Natural killer cell (primary cell): Measurements from ENCODE around the gene TMC5. TPM values are rescaled to one million over a fixed set of nuclear protein-coding genes. Genes with fewer than 3 reads are reported as not detected.
A peak's percentile ranks its signal among the peaks of the same experiment; 100 is the strongest.

Source experiments
- ATAC-seq, 3 donors: fragments of 150-1000 bp in 2 of 3; fragments of 200-7000 bp in 1 of 3; cut with Tn5 transposase; 1 replicate in 1 of 3; 2 replicates in 2 of 3; pipeline ENCODE4 v1.10.0; 2021; ENCODE audit warnings: mild to moderate bottlenecking in 2 of 3, moderate library complexity in 2 of 3
- DNase-seq, 2 donors: peaks; one replicate each; pipeline versions ENCODE4 v3.0.0 to v3.0.0-alpha.2; 2013 to 2021; ENCODE audit warnings: mixed read lengths in 1 of 2
- H3K27ac ChIP-seq: one replicate; pipeline ENCODE4 v1.5.1; 2013; ENCODE audit warnings: mild to moderate bottlenecking, low read length
- H3K27me3 ChIP-seq: one replicate; pipeline ENCODE4 v1.6.1; 2013; ENCODE audit warnings: low read length; ENCODE audit not compliant: control insufficient read depth, insufficient read depth
- H3K36me3 ChIP-seq: one replicate; pipeline ENCODE4 v1.6.1; 2013; ENCODE audit warnings: low read length; ENCODE audit not compliant: control insufficient read depth, insufficient read depth
- H3K4me1 ChIP-seq: one replicate; pipeline ENCODE4 v1.6.1; 2013; ENCODE audit warnings: low read length; ENCODE audit not compliant: control insufficient read depth, insufficient read depth
- H3K4me3 ChIP-seq: one replicate; pipeline ENCODE4 v1.5.1; 2013; ENCODE audit warnings: low read length
- H3K9me3 ChIP-seq: one replicate; pipeline ENCODE4 v1.6.1; 2013; ENCODE audit warnings: low read length; ENCODE audit not compliant: control insufficient read depth, insufficient read depth
- H3K27ac Mint-ChIP-seq, 2 donors: one replicate each; pipeline ENCODE4 v1.8.0; 2022; ENCODE audit warnings: mild to moderate bottlenecking in 2 of 2, mixed read lengths in 2 of 2, moderate library complexity in 1 of 2
- H3K27me3 Mint-ChIP-seq, 2 donors: one replicate each; pipeline ENCODE4 v1.8.0; 2022; ENCODE audit warnings: low read depth in 2 of 2, mixed read lengths in 2 of 2
- H3K36me3 Mint-ChIP-seq: one replicate; pipeline ENCODE4 v1.8.0; 2022; ENCODE audit warnings: mixed read lengths
- H3K4me1 Mint-ChIP-seq, 2 donors: one replicate each; pipeline ENCODE4 v1.8.0; 2022; ENCODE audit warnings: mixed read lengths in 2 of 2
- H3K4me3 Mint-ChIP-seq: one replicate; pipeline ENCODE4 v1.8.0; 2022; ENCODE audit warnings: mild to moderate bottlenecking, moderate library complexity, mixed read lengths
- H3K9me3 Mint-ChIP-seq, 2 donors: one replicate each; pipeline ENCODE4 v1.8.0; 2022; ENCODE audit warnings: mixed read lengths in 2 of 2
- WGBS: methylation state at CpG from one replicate; pipeline ENCODE4 v1.1.7; 2013; ENCODE audit warnings: missing lambda C conversion rate; ENCODE audit not compliant: insufficient coverage; 5-methylcytosine and 5-hydroxymethylcytosine counted together
- intact Hi-C: fragments of 100-400 bp; cut with micrococcal nuclease; formaldehyde crosslinking; loops from one replicate; pipeline ENCODE4 v1.14.2; 2022
- total RNA-seq, 4 donors: library from RNA; stranded (reverse); fragments of 120-200 nt in 1 of 4; gene quantifications; one replicate each; pipeline versions ENCODE4 v1.2.3 to v1.2.4, GENCODE V29; 2013 to 2022
- TF ChIP-seq, protein P1 (sequence below): fragments of 200-600 bp; IDR thresholded peaks from one replicate; pipeline ENCODE4 v1.8.0; 2022; ENCODE audit warnings: antibody characterized with exemption

The TMC5 gene
- total RNA-seq, 3 donors from 2014 or later (not counting 1 experiment from before 2014, with no cell fraction given) = not detected

DNA sequence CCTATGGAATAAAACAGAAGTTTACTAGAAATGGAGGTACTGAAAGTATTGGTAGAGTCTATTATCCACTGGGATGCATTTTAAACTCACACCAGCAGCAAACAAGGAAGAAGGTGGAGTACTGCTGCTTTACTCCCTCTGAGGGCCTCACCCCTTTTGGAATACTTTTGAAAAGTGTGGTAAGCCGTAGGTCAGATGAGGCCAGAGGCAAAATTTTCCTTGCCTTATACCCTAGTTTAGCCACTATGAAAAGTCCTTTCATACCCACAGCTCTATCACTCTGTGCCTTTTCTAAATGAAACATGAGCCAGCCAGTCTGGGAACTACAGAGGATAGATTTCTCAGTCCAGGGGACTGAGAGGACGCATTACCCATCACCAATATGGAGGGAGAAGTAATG, 90.2 kb downstream of the TMC5 start:
- intact Hi-C loops = no loop called here
- WGBS = 94% methylated on average over 2 of the region's 2 CpGs
- Mint-ChIP-seq H3K27ac (no peak overlapping the region), H3K4me3 (no peak overlapping the region), H3K9me3 (no peaks in the 10 kb centered on the region), H3K27me3 (no peaks in the 10 kb centered on the region), H3K36me3 (peaks cover 22% of the 10 kb centered on the region), H3K4me1 (peaks cover 5 to 6% of the 10 kb centered on the region in 2 donors)
- TF ChIP-seq, protein P1, sequence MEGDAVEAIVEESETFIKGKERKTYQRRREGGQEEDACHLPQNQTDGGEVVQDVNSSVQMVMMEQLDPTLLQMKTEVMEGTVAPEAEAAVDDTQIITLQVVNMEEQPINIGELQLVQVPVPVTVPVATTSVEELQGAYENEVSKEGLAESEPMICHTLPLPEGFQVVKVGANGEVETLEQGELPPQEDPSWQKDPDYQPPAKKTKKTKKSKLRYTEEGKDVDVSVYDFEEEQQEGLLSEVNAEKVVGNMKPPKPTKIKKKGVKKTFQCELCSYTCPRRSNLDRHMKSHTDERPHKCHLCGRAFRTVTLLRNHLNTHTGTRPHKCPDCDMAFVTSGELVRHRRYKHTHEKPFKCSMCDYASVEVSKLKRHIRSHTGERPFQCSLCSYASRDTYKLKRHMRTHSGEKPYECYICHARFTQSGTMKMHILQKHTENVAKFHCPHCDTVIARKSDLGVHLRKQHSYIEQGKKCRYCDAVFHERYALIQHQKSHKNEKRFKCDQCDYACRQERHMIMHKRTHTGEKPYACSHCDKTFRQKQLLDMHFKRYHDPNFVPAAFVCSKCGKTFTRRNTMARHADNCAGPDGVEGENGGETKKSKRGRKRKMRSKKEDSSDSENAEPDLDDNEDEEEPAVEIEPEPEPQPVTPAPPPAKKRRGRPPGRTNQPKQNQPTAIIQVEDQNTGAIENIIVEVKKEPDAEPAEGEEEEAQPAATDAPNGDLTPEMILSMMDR = no peak
- Histone ChIP-seq H3K4me1 (no peaks in the 10 kb centered on the region), H3K27ac (no peak overlapping the region), H3K9me3 (no peaks in the 10 kb centered on the region), H3K36me3 (peaks cover 42% of the 10 kb centered on the region), H3K4me3 (no peak overlapping the region), H3K27me3 (no peaks in the 10 kb centered on the region)
- ATAC-seq (no peak), DNase-seq (no peak)

DNA sequence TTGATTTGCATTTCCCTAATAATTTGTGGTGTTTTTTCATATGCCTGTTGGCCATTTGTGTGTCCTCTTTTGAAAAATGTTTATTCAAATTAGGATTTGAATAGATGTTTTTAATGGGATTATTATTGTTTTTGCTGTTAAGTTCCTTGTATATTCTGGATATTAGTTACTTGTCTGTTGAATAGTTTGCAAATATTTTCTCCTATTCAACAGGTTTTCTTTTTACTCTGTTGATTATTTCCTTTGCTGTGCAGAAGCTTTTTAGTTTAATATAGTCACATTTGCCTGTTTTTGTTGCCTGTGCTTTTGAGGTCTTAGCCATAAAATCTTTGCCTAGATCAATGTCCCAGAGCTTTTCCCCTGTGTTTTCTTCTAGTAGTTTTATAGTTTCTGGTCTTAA, 94.6 kb downstream of the TMC5 start:
- ATAC-seq = no peak
- TF ChIP-seq, protein P1 = no peak
- intact Hi-C loops = no loop called here

DNA sequence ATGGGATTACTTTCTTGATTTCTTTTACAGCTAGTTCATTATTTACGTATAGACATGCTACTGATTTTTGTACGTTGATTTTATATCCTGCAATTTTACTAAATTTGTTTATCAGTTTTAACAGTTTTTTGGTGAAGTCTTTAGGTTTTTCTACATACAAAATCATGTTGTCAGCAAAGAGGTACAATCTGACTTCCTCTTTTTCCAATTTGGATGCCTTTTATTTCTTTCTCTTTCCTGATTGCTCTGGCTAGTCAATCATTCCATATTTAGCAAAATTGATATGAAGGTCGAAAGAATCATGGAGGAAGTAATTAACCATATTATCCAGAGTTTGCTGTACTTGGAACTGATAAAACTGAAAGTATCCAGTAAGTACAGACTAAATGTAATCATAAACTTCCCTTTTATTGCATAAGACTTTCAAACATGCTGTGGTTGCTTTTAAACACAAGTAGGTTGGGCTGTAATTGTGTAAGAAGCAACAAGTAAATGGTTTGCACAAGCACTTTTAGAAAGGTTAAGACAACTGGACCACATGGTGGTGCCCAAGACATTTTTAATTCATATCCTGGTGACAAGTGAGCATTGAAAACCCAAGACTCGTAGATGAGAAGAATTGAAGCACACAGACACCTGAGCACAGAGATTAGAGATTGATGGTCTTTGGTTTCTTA, 95.8 kb downstream of the TMC5 start:
- Histone ChIP-seq H3K4me3 (no peak overlapping the region), H3K27ac (no peak overlapping the region), H3K27me3 (no peaks in the 10 kb centered on the region), H3K36me3 (peaks cover 37% of the 10 kb centered on the region), H3K9me3 (no peaks in the 10 kb centered on the region), H3K4me1 (no peaks in the 10 kb centered on the region)
- no peak for DNase-seq
- no peaks in the 10 kb centered on the region for H3K27me3 Mint-ChIP-seq
- H3K9me3 Mint-ChIP-seq = no peaks in the 10 kb centered on the region
- WGBS = 86% methylated on average over 1 of the region's 4 CpGs
- H3K4me1 Mint-ChIP-seq = peaks cover 35 to 38% of the 10 kb centered on the region in 2 donors
- no peak overlapping the region for H3K4me3 Mint-ChIP-seq
- intact Hi-C loops = no loop called here
- TF ChIP-seq, protein P1 = no peak
- no peak overlapping the region for H3K27ac Mint-ChIP-seq
- ATAC-seq = peak in 1 of 3 donors; percentile 48
- H3K36me3 Mint-ChIP-seq = peaks cover 19% of the 10 kb centered on the region

More for the DNA sequence above, 94.6 kb downstream of the TMC5 start:
- H3K27ac Mint-ChIP-seq = no peak overlapping the region
- Histone ChIP-seq H3K4me1 (no peaks in the 10 kb centered on the region), H3K4me3 (no peak overlapping the region), H3K36me3 (peaks cover 44% of the 10 kb centered on the region), H3K27ac (no peak overlapping the region), H3K9me3 (no peaks in the 10 kb centered on the region), H3K27me3 (no peaks in the 10 kb centered on the region)
- H3K4me1 Mint-ChIP-seq = peaks cover 26 to 29% of the 10 kb centered on the region in 2 donors
- H3K4me3 Mint-ChIP-seq = no peak overlapping the region
- no peaks in the 10 kb centered on the region for H3K27me3 Mint-ChIP-seq
- DNase-seq = no peak
- H3K9me3 Mint-ChIP-seq = no peaks in the 10 kb centered on the region
- H3K36me3 Mint-ChIP-seq = peaks cover 19% of the 10 kb centered on the region

DNA sequence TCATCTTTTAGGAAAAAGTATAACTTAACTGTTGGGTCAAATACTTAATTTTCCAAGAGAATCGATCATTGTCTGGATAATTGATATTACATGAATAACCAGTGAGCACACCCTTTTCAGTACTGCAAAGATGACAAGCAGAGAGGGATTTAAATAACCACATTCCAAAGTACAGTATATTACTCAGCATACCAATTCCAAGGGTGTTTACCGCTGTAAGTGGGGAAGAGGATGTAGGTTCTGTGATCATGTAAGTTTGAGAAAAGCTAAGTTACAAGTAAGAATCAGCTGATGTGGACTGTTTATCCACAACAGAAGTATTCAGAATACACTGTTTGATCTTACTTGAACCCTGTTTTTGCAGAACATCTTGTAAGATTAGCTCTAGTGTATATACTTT, 98.1 kb downstream of the TMC5 start:
- no peaks in the 10 kb centered on the region for H3K27me3 ChIP-seq
- Mint-ChIP-seq H3K9me3 (no peaks in the 10 kb centered on the region), H3K36me3 (peaks cover 19% of the 10 kb centered on the region), H3K27ac (no peak overlapping the region), H3K4me1 (peaks cover 49 to 54% of the 10 kb centered on the region in 2 donors), H3K4me3 (no peak overlapping the region), H3K27me3 (no peaks in the 10 kb centered on the region)
- H3K4me3 ChIP-seq = no peak overlapping the region
- TF ChIP-seq, protein P1 = no peak
- no peaks in the 10 kb centered on the region for H3K9me3 ChIP-seq
- peaks cover 7% of the 10 kb centered on the region for H3K4me1 ChIP-seq
- DNase-seq (no peak), ATAC-seq (no peak)
- peaks cover 29% of the 10 kb centered on the region for H3K36me3 ChIP-seq
- 100% methylated on average over 1 of the region's 2 CpGs for WGBS
- no peak overlapping the region for H3K27ac ChIP-seq
- intact Hi-C loops = no loop called here
